OCI-LY3 (cell line): ENCODE data around the gene CISD3.

Experiments used
- EZH2phosphoT487 ChIP-seq: fragments of 200-600 bp; shearing (Covaris generic); IDR thresholded peaks from 2 replicates; pipeline ENCODE4 v1.6.1; 2018; ENCODE audit warnings: antibody characterized with exemption, mixed run types, low read depth
- TF ChIP-seq, protein P1 (sequence below): fragments of 200-600, 300-600 bp; sonication (generic); IDR thresholded peaks from 2 replicates; pipeline ENCODE4 v1.5.1; 2014; ENCODE audit warnings: antibody characterized with exemption, low read length, low read depth

DNA sequence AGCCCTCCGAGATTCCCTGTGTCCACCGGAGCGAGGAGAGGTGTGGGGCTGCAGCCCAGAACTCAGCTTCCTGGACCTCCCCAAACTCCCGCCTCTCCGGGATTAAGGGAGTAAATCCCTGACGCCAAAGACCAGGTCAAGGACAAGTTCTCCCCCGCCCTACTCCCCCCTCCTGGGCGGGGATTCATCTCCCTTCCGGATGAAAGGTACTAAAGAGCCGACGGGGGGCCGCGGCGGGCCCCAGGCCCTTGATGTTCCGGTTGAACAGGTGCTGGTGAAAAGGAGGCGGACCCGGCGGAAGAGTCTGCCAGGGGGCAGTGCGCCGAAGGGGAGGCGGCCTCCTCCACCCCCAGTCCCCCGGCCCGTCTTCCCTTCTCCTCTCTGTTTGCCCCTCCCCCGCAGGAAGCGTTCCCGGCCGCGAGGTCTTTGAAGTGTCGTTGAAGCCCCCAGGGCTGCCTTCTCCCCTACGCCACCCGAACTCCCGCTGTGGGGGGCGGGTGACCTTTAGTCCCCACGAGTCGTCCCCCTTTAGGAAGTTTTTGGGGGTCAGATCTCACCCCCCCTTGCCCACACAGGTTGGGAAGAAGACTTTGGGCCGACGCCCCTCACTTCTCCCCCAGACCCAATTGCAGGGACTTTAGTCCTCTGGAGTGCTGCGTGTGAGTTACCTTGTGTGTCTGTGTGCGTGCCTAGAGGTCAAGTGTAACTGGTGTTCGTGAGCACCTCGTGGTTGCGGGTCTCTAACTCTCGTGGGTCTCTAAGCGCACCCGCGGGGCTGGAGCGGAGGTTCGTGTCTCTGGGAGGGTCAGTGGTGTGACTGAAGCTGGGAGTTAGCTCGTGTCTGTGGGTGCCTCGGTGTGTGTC is 26.2 kb upstream of the CISD3 start:
- TF ChIP-seq, protein P1, sequence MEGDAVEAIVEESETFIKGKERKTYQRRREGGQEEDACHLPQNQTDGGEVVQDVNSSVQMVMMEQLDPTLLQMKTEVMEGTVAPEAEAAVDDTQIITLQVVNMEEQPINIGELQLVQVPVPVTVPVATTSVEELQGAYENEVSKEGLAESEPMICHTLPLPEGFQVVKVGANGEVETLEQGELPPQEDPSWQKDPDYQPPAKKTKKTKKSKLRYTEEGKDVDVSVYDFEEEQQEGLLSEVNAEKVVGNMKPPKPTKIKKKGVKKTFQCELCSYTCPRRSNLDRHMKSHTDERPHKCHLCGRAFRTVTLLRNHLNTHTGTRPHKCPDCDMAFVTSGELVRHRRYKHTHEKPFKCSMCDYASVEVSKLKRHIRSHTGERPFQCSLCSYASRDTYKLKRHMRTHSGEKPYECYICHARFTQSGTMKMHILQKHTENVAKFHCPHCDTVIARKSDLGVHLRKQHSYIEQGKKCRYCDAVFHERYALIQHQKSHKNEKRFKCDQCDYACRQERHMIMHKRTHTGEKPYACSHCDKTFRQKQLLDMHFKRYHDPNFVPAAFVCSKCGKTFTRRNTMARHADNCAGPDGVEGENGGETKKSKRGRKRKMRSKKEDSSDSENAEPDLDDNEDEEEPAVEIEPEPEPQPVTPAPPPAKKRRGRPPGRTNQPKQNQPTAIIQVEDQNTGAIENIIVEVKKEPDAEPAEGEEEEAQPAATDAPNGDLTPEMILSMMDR: no peak
- no peak for TF ChIP-seq EZH2phosphoT487
